PFSK-1 (cell line): Measurements from ENCODE around the gene AQP7.

Experiments
- FOXP2 ChIP-seq: optimal IDR thresholded peaks from 2 replicates; pipeline ENCODE3; 2011; ENCODE audit warnings: borderline replicate concordance, control low read depth, inconsistent platforms; ENCODE audit not compliant: insufficient read depth; ENCODE audit errors: extremely low read length, extremely low read depth
- POLR2AphosphoS5 ChIP-seq: IDR thresholded peaks from 2 replicates; pipeline ENCODE4 v1.6.1; 2012; ENCODE audit warnings: low read depth, mild to moderate bottlenecking, control low read depth, low read length, moderate library complexity
- SIN3A ChIP-seq: IDR thresholded peaks from 2 replicates; pipeline ENCODE4 v1.6.1; 2012; ENCODE audit warnings: mild to moderate bottlenecking, low read length, moderate library complexity, borderline replicate concordance; ENCODE audit not compliant: insufficient read depth
- TAF1 ChIP-seq: IDR thresholded peaks from 2 replicates; pipeline ENCODE4 v1.6.1; 2012; ENCODE audit warnings: low read length, control low read depth, borderline replicate concordance; ENCODE audit not compliant: insufficient read depth
- TF ChIP-seq, protein P1 (sequence below), 2 experiments: IDR thresholded peaks; 2 replicates each; pipeline versions ENCODE4 v1.6.1 to v1.8.0; 2011 to 2012; ENCODE audit warnings: low read depth in 2 of 2, low read length in 2 of 2, control low read depth in 1 of 2, inconsistent platforms in 1 of 2, mild to moderate bottlenecking in 1 of 2, moderate library complexity in 1 of 2; ENCODE audit not compliant: insufficient read depth in 1 of 2

AQP7 gene

DNA sequence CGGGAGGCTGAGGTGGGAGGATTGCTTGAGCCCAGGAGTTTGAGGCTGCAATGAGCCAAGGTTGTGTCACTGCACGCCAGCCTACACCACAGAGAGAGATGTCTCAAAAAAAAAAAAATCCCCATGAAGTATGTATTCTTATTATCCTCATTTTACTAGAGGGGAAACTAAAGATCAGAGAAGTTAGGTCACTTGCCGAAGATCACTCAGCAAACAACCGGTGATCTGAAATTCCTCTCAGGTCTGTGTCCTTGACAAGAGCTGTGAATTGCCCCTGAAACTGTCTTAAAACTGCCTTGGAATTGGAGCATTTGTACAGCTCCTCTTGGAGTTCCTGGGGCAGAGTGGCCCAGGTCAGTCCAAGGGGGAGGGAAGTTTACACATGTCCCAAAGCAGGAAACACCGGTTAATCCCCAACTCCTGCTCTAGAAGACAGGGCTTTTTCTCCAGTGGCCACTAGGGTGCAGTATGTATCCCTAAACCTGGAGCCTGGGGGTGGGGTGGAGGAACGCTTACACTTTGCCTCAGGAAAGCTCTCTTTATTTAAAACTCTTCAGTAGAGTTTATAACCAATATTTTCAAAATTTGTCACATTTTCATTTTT lies 27.6 kb downstream of the AQP7 start:
- TF ChIP-seq FOXP2 (no peak), POLR2AphosphoS5 (no peak), SIN3A (no peak)

DNA sequence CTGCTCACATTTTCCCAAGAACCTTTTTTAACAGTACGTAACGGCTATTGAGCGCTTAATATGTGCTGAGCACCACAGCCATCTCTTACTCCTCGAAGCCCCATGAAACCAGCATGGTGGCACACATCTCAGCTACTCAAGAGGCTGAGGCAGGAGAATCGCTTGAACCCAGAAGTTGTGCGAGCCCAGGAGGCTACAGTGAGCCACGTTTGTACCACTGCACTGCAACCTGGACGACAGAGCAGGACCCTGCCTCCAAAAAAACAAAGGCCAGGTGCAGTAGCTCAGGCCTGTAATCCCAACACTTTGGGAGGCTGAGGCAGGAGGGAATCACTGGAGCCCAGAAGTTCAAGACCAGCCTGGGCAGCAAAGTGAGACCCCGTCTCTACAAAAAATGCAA lies 28.2 kb downstream of the AQP7 start:
- TF ChIP-seq SIN3A (no peak), TAF1 (no peak), FOXP2 (no peak), POLR2AphosphoS5 (no peak)
- TF ChIP-seq, protein P1, sequence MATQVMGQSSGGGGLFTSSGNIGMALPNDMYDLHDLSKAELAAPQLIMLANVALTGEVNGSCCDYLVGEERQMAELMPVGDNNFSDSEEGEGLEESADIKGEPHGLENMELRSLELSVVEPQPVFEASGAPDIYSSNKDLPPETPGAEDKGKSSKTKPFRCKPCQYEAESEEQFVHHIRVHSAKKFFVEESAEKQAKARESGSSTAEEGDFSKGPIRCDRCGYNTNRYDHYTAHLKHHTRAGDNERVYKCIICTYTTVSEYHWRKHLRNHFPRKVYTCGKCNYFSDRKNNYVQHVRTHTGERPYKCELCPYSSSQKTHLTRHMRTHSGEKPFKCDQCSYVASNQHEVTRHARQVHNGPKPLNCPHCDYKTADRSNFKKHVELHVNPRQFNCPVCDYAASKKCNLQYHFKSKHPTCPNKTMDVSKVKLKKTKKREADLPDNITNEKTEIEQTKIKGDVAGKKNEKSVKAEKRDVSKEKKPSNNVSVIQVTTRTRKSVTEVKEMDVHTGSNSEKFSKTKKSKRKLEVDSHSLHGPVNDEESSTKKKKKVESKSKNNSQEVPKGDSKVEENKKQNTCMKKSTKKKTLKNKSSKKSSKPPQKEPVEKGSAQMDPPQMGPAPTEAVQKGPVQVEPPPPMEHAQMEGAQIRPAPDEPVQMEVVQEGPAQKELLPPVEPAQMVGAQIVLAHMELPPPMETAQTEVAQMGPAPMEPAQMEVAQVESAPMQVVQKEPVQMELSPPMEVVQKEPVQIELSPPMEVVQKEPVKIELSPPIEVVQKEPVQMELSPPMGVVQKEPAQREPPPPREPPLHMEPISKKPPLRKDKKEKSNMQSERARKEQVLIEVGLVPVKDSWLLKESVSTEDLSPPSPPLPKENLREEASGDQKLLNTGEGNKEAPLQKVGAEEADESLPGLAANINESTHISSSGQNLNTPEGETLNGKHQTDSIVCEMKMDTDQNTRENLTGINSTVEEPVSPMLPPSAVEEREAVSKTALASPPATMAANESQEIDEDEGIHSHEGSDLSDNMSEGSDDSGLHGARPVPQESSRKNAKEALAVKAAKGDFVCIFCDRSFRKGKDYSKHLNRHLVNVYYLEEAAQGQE (IDR thresholded peaks at IDR 0.05; ENCODE audit: insufficient read depth in 1 of 2, low read depth in 2 of 2, low read length in 2 of 2) = no peak

DNA sequence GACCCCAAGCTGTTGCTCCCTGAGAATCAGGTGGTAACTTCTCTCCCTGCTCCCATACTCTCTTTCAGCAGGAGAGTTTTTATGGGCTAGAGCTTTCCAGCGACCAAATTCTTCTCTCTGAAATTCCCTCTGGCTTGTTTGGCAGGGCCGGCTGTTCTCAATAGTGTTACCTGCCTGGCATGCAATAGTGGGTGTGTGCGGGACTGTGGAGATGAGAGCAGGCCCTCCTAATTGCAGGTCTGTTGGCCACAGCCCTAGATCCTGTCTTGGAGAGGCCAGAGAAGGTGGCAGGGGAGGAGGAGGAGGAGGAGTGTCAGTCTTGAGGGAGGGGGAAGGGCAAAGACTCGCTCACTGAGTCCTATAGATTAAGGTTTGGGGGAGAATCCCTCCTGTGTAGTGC lies 29.5 kb downstream of the AQP7 start:
- TF ChIP-seq POLR2AphosphoS5 (no peak), FOXP2 (no peak), SIN3A (no peak), TAF1 (no peak)
- TF ChIP-seq, protein P1 (IDR thresholded peaks at IDR 0.05; ENCODE audit: insufficient read depth in 1 of 2, low read depth in 2 of 2, low read length in 2 of 2) = no peak

DNA sequence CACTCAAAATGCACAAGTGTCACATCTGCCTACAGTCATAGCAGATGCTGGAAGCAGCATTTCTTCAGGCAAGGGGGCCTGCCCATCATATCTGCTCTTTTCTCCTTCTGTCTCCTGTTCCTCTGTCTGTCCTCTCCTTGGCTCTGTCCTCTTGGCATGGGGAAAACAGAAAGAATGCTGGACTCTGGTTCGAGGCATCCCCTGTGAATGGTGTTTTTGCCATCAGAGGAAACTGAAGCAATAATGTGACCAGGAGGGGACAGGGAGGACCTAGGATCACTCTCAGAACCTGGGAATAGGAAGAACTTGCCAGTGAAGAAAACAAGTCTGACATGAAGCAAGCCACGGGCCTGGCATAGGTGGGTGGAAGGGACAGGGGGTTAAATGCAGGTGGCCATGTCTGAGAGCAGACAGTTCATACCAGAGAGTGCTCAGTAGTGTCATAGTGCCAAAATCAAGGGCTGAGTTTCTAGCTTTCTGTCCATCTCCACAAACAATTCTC lies 35.3 kb downstream of the AQP7 start:
- TF ChIP-seq TAF1 (no peak), FOXP2 (no peak), SIN3A (no peak), POLR2AphosphoS5 (no peak)
- TF ChIP-seq, protein P1 (IDR thresholded peaks at IDR 0.05; ENCODE audit: insufficient read depth in 1 of 2, low read depth in 2 of 2, low read length in 2 of 2) = no peak

DNA sequence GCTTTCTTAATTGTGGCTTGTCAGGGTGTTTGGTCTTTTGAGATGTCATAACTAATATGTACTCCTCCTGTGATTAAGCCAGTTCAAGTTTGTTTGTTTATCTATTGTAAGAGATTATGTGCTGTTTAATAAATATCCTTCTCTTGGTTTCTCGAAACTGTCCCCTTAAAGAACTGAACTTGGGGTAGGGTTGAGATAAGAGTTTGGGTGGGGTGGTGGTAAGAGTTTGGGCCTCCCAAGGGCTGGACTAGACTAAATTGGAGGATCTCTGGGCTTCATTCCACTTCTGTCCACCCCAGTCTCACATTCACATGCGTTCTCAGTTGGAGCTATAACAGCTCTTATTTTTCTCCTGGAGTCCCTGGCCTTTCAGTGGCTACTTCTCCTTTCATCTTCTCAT lies 38.2 kb downstream of the AQP7 start:
- TF ChIP-seq FOXP2 (no peak), SIN3A (no peak), POLR2AphosphoS5 (no peak), TAF1 (no peak)
- TF ChIP-seq, protein P1 (IDR thresholded peaks at IDR 0.05; ENCODE audit: insufficient read depth in 1 of 2, low read depth in 2 of 2, low read length in 2 of 2) = no peak
